Thyroid gland (tissue), 4 donors: ENCODE data around the gene CENPK.

Experiments used
- CTCF ChIP-seq, 6 experiments: fragments of 200-600 bp in 3 of 6; fragments of 450-650 bp in 3 of 6; sonication (generic) in 3 of 6; IDR thresholded peaks; one replicate each; pipeline ENCODE4 v1.5.1; 2016 to 2019; ENCODE audit warnings: antibody characterized with exemption in 6 of 6, mild to moderate bottlenecking in 2 of 6, inconsistent platforms in 1 of 6, moderate library complexity in 1 of 6
- POLR2A ChIP-seq, 2 donors: fragments of 450-650 bp; IDR thresholded peaks; one replicate each; pipeline ENCODE4 v1.6.1; 2017; ENCODE audit warnings: antibody characterized with exemption in 2 of 2, mild to moderate bottlenecking in 2 of 2, moderate library complexity in 1 of 2

GRCh38 chr5:65548281-65548680 lies 14.7 kb downstream of the CENPK start:
- TF ChIP-seq POLR2A (IDR thresholded peaks at IDR 0.05), result no peak
- TF ChIP-seq CTCF (IDR thresholded peaks at IDR 0.05), result no peak
